IPS-18c (cell line): ENCODE measurements around the gene KIF19.

ENCODE experiments used
- H3K4me3 ChIP-seq: 2 replicates; pipeline ENCODE4 v1.7.0; 2013; ENCODE audit warnings: low read depth, mild to moderate bottlenecking, low read length, moderate library complexity; ENCODE audit not compliant: insufficient read depth
- H3K9me3 ChIP-seq: one replicate; pipeline ENCODE4 v1.6.1; 2013; ENCODE audit warnings: mild to moderate bottlenecking, low read length, moderate library complexity; ENCODE audit not compliant: control insufficient read depth, insufficient read depth

KIF19 gene

DNA sequence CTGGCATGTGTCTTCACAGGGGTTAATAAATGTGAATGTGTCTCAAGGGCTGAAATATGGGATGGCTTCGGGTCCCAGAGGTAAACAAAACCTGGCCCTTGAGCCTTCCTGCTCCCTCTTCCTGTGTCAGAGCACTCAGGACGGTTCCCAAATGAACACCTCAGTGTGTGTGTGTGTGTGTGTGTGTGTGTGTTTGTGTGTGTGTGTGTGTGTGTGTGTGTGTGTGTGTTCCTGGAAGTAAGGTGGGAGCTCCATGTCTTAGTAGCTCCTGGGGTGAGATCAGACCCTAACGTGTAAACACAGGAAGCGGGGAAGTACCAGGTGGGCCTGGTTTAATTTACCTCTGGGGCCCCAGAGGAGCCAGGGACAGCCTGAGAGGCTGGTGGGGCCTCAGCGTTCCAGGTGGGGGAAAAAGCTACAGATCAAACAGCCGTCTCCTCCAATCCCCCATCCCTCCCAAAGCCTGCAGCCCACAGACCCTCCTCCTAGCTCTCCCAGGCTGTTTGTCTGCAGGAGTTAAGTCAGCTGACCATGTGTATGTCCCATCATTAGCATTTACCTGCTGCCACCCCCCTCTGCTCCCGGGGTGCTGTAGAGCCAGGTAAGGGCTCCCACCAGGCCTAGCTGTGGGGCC is 6.1 kb downstream of the KIF19 start:
- Histone ChIP-seq H3K9me3 (peaks cover 2% of the 10 kb centered on the region), H3K4me3 (no peak overlapping the region)

DNA sequence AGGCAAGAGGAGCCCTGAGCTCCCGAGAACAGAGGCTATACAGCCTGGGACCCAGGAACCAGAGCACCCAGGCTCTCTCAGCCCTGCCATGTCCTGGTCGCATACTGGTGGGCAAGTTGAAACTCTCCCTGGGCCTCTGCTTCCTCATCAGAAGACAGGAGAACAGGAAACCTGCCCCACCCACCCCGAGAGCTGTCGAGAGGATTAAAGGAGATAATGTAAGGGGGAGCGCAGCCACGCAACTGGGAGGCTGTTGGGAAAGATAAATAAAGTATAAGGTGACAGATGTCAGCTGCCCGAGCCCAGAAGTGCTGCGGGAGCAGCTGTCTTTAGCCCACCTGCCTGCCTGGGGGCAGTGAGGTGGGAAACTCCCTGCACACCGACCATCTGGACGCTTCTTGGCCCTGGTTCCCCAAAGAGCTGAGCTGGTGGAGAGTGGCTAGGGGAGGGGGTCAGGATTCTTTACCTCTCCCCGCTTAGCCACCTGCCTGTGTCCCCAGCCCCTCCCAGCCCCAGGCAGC is 6.8 kb downstream of the KIF19 start:
- Histone ChIP-seq H3K9me3 (peaks cover 2% of the 10 kb centered on the region), H3K4me3 (no peak overlapping the region)

DNA sequence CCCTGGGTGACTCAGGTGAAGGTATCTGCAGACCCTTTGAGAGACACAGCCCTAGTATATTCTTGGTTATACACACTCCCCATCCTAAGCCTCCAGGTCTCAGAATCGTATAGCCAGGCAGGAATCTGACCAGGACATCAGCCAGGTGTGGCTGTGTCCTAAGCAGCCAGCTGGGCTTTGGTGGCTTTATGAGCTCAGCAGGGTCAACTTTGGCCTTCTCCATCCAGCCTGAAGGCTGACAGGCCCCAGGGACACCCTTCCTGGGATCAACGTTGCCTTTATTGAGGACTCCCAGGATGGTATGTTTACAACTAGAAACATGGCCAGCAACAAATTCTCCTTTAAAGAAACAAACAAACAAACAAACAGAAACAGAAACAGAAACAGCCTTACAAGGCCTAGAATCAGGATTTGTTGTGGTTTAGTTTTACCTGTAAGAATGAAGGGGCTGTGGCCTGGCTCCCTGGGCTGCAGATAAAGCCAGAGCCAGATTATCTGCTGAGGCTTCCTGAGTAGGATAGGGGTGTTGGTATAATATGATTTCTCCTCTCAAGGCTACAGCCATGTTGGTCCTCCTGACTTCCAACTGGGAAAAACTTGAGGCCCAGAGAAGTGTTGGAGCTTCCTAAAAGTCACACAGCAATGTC is 8.5 kb downstream of the KIF19 start:
- H3K9me3 ChIP-seq = no peaks in the 10 kb centered on the region
- H3K4me3 ChIP-seq = 0 out of 2 replicates have a peak overlapping the region, but pooled peaks have one; percentile 4

DNA sequence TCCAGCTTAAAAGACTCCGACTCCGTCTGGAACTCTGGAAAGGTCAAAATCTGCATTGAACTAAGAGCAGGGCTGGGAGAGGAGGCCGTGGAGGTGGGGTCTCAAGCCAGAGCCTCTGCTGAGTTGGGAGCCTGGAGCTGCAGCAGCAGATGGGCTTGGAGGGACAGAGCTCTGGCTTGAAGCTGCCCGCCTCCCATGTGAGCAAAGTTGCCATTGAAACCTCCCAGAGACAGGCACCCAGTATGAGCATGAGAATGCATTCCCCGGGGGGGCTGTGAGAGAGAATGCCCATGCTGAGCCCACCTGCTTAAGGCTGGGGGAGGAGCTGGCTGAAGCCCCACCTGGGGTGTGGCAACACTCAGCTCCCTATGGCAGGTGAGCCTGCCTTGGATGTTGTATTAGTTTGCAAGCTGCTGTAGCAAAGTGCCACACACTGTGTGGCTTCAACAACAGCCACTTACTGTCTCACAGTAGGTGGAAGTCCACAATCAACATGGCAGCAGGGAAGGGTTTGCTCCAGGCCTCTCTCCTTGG is 9.6 kb downstream of the KIF19 start:
- H3K9me3 ChIP-seq = no peaks in the 10 kb centered on the region
- no peak overlapping the region for H3K4me3 ChIP-seq

DNA sequence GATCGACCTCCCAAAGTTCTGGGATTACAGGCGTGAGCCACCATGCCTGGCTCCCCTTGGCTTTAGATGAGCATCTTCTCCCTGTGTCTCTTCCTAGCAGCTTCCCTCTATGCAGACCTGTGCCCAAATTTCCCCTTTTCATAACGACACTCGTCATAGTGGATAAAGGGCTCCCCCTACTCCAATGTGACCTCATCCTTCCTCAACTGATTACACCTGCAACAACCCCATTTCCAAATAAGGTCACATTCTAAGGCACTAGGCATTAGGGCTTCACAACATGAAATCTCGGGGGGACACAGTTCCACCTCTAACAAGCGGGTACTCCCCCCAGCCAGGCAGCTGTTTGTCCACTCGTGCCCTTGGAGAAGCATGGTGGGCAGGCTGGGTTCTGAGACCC is 10.3 kb downstream of the KIF19 start:
- no peaks in the 10 kb centered on the region for H3K9me3 ChIP-seq
- H3K4me3 ChIP-seq = no peak overlapping the region

DNA sequence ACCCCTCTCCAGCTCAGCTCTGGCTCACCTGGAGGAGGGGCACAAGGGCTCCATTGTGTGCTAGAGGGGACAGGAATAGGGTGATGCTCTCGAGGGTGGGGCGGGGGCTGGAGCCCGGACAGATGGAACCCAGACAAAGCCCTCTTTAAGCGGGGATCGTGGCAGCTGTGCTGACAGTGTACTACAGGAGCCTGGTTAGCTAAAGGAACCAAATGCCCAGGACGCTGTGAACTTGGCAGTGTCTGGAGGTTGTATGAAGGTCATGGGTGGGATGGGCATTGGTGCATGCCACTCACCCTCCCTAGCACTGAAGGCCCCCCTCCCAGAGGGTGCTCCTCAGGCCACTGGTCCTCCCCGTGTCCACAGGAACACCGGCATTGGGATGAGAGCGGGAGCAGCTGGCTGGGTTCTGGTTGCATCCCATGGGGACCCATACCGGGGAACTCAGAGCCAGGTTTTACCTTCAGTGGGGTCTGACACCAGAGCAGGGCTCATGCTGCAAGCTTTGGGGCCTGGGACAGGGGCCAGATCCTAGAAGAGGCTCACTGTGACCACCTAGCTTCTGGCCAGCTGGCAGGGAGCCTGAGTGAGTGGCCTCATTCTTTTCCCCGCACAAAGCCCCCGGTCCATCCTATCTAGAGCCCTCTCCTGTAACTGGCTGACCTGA is 11.9 kb downstream of the KIF19 start:
- no peaks in the 10 kb centered on the region for H3K9me3 ChIP-seq
- no peak overlapping the region for H3K4me3 ChIP-seq

DNA sequence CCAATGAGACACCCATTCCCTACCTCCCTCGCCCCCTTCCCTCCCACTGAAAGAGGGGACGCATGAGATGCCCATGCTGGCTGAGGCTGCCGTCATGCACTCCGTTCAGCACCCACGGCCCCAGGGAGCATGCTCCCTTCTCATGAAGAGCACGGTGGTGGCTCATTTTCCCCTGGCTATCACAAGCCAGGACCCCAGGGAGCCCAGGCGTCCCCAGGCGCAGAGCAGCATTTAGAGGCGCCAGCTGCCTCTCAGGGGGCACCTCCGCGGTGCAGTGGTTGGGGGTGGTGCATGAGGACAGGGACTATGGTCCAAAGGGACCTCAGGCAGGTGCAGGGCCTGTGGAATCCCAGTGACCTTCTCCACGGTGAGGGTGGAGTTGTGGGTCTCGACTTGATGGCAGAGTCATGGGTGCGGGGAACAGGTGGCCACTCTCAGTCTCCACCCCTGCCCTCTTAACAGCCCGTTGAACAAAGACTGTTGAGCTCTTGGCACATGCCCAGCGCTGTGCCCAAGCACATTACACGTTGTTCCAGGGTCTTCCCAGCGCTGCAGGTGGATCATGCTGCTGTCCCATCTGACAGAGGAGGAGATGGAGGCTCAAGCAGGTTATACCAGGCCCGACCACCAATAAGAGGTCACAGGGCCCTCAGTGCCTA is 13.6 kb downstream of the KIF19 start:
- no peak overlapping the region for H3K4me3 ChIP-seq
- no peaks in the 10 kb centered on the region for H3K9me3 ChIP-seq

DNA sequence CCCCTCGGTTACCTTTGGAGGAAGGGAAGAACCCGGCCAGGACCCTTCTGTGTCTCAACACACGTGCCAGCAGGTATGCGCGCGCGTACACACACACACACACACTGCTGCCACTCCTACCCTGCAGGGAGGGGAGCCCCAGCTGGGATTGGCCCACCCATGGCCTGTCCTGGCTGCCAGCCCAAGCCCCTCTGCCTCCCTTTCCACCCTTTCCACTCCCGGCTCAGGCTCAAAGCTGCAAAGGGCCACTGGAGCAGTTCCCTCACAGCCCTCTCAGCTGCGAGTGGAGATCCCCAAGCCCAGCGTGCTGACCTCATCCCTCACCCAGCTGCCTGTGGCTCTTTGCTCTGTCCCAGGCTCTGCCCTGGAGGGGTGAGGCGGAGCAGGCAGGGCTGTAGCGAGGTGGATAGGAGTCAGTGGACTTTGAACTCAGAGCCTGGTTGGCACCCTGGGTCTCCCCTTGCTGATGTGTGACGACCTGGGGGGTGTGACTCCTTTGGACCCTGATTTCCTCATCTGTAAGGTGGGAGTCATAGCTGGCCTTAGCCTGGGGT is 14.5 kb downstream of the KIF19 start:
- no peak overlapping the region for H3K4me3 ChIP-seq
- no peaks in the 10 kb centered on the region for H3K9me3 ChIP-seq

DNA sequence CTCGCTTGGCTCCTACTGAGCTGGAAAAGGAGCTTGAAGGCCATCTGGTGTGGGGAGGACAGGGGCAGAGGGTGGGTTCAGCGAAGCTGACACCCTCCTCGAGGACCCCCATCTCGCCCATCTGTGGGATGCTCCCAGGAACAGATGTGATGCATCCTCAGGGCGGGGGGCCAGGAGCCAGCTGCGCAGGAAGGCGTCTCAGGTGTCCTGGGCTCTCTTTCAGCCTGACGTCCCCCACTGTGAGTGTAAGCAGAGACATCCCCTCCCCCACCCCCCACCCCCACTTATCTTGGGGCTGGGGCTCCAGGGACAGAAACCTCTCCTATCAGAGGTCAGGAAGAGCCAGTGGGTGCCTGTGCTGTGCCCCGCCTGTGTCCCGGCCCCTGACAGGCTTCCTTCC is 16.2 kb downstream of the KIF19 start:
- Histone ChIP-seq H3K9me3 (no peaks in the 10 kb centered on the region), H3K4me3 (no peak overlapping the region)

DNA sequence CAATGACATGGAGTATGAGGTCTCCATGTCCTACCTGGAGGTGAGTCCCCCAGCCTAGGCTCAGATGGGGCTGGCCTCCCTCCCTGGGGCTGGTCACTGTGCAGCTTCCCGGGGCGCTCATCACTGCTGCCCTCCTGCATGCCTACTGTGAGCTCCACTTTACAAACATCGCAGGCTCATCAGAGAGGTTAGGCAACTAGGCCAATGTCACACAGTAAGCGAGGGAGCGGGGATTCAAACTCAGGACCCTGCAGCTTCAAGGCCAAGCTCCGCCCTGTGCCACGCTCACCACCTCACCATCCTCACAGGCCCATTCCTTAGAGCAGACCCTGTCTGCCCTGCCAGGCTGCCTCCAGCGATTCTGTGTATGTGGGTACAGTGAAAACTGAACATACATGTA is 17.1 kb downstream of the KIF19 start:
- H3K9me3 ChIP-seq = no peaks in the 10 kb centered on the region
- H3K4me3 ChIP-seq = no peak overlapping the region

DNA sequence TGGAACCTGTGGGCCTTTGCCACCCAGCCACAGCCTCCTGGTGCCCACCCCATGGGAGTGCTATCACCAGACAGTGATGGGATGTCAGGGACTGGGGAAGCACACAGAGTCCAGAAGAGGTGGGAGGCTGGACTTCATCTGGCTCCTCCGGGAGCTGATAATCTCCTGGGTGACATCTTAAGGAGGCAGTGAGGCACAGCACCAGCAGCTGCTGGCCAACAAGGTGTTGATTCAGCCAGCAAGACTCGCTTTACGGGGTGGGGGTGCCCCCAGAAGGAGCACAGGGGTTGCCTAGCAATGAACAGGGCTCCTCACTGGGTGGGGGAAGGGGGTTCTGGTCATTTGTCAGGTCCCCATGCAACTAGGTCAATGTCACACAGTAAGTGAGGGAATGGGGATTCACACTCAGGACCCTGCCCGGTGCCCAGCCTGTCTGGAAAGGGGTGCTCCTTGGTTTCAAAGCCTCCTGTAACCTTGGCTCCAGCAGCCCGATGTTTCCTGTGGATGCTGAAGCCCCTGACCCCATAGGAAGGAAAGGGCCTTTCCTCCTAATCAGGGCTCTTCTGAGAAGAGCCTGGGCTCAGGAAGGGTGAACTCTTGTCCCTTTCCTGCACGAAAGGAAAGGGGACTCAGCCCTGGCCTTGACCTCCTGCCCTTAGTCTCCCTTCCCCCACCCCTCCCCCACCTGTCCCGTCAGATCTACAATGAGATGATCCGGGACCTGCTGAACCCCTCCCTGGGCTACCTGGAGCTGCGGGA is 17.7 kb downstream of the KIF19 start:
- H3K4me3 ChIP-seq = no peak overlapping the region
- no peaks in the 10 kb centered on the region for H3K9me3 ChIP-seq

DNA sequence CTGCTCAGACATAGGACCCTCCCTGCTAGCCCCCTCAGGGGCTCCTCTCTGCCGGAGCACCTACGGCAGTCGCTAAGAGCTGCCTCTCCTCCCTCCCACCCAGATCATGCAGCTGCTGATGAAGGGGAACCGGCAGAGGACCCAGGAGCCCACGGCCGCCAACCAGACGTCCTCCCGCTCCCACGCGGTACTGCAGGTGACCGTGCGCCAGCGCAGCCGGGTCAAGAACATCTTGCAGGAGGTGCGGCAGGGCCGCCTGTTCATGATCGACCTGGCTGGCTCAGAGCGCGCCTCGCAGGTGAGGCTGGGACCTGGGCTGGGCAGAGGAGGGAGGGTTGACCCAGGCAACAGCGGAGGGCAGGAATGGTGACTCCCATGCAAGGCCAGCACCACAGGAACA is 18.6 kb downstream of the KIF19 start:
- H3K4me3 ChIP-seq = no peak overlapping the region
- H3K9me3 ChIP-seq = no peaks in the 10 kb centered on the region

DNA sequence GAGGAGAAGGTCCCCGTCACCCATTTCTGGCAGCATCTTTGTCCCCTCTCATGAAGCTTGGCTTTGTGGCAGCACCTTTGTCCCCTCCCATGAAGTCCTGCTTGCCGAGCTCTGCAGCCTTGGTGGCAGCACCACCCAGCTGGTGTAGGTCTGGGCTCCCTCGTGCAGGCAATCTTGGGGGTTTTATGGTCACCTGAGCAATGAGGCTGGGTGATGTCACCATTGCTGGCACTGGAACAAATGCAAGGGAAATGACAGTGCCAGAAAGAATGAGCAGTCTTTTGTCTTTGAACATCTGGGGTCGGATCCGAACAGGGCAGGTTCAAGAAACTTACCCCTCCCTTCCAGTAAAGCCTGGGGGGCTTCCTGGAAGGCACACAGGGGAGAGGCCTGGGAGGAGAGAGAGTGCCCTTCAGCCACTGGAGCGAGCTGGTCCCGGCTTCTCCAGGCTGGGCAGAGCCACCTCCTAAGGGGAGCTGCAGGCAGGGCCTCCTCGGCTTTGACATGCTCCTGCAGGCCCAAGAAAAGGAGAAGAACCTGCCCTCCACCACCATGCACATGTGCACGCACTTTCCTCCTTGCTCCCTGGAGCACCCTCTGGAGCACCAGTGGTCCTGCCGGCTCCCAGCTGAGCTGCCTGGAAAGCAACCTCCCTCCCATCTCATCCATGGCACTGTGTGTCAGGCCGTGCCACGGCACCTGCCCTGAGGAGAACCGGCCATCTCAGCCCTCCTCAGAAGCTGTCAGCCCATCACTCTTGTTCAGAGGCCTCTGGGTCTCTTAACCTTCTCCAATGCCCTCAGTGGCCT is 19.6 kb downstream of the KIF19 start:
- no peaks in the 10 kb centered on the region for H3K9me3 ChIP-seq

DNA sequence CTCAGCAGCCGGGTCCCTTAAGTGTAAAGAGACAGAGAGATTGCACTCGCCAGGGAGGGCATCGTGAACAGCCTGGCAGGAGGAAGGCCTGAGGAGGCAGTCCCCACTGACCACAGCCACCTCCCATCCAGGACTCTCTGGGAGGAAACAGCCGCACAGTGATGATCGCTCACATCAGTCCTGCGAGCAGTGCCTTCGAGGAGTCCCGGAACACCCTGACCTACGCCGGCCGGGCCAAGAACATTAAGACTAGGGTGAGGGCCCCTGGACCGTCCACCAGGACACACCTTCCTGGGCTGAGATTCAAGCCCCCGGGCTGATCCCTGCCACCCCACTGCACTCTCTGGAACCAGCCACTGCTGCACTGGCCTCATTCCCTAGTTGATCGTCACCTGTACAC is 21.6 kb downstream of the KIF19 start:
- Histone ChIP-seq H3K9me3 (no peaks in the 10 kb centered on the region), H3K4me3 (no peak overlapping the region)

More for the DNA sequence above, 19.6 kb downstream of the KIF19 start:
- no peak overlapping the region for H3K4me3 ChIP-seq

DNA sequence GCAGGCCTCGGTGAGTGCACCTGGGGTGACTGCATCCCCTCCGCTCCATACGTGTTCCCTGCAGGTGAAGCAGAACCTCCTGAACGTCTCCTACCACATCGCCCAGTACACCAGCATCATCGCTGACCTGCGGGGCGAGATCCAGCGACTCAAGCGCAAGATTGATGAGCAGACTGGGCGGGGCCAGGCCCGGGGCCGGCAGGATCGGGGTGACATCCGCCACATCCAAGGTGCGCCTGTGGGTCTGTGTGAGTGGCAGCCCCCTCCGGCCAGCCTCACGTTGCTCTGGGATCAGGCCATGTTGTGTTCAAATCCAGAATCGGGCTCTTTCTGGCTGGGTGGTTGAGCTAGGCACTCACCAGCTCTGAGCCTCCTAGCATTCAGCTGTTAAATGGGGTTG is 23.1 kb downstream of the KIF19 start:
- H3K9me3 ChIP-seq = no peaks in the 10 kb centered on the region
- H3K4me3 ChIP-seq = no peak overlapping the region

DNA sequence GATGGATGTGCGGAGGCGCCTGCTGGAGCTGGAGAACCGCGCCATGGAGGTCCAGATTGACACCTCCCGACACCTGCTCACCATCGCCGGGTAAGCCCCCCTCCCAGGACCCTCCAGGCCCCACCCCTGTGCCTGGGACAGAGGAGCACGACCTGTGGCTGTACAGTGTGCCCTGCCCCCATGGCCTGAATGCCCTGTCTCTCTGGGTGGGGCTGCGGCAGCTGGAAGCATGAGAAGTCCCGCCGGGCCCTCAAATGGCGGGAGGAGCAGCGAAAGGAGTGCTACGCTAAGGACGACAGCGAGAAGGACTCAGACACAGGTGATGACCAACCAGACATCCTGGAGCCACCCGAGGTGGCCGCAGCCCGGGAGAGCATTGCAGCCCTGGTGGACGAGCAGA is 24.5 kb downstream of the KIF19 start:
- no peaks in the 10 kb centered on the region for H3K9me3 ChIP-seq
- no peak overlapping the region for H3K4me3 ChIP-seq
